ENCODE measurements around the gene EEF1AKMT4.

DNA sequence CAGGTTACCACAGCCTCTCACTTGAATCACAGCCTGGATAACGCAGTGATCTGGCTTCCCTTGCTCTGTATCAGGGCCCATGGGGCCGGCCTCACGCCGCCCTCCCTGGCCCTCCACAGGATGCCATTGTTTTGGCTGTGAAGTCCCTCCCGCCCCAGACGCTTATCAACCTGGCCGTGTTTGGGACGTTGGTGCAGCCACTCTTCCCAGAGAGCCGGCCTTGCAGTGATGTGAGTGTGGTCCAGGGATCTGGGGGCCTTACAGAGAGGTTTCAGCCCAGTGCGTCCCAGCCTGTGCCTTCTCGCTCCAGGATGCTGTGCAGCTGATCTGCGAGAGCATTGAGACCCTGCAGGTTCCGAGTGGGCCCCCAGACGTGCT, 13.4 kb upstream of the EEF1AKMT4 start:
- TF ChIP-seq, protein P1, sequence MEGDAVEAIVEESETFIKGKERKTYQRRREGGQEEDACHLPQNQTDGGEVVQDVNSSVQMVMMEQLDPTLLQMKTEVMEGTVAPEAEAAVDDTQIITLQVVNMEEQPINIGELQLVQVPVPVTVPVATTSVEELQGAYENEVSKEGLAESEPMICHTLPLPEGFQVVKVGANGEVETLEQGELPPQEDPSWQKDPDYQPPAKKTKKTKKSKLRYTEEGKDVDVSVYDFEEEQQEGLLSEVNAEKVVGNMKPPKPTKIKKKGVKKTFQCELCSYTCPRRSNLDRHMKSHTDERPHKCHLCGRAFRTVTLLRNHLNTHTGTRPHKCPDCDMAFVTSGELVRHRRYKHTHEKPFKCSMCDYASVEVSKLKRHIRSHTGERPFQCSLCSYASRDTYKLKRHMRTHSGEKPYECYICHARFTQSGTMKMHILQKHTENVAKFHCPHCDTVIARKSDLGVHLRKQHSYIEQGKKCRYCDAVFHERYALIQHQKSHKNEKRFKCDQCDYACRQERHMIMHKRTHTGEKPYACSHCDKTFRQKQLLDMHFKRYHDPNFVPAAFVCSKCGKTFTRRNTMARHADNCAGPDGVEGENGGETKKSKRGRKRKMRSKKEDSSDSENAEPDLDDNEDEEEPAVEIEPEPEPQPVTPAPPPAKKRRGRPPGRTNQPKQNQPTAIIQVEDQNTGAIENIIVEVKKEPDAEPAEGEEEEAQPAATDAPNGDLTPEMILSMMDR (conservative IDR thresholded peaks at IDR 0.05; ENCODE audit: low read length): no peak
- no peak for TF ChIP-seq EZH2phosphoT487 (IDR thresholded peaks at IDR 0.05; ENCODE audit: borderline replicate concordance)

Measured in Loucy (cell line).